ENCODE results near the gene AGAP3. TPM values are rescaled to one million over a fixed set of nuclear protein-coding genes. Genes with fewer than 3 reads are reported as not detected.

AGAP3 gene
- total RNA-seq, 1 experiment from 2014 or later: 126 TPM

- intact Hi-C loops (cut with micrococcal nuclease): no loop called here
- Histone ChIP-seq H3K27ac (ENCODE audit: low read depth, low read length) (no peak overlapping the region), H3K4me1 (ENCODE audit: control insufficient read depth in 1 of 2, insufficient read depth in 2 of 2, low read length in 2 of 2) (peaks cover 14 to 29% of the 10 kb centered on the region in 2 experiments), H3K27me3 (ENCODE audit: insufficient read depth, low read length) (no peaks in the 10 kb centered on the region), H3K79me2 (ENCODE audit: insufficient read depth, low read length) (peaks cover 40% of the 10 kb centered on the region), H3K9me2 (ENCODE audit: insufficient read depth) (no peaks in the 10 kb centered on the region), H3K9me3 (ENCODE audit: control insufficient read depth in 1 of 2, insufficient read depth in 1 of 2, low read depth in 1 of 2, low read length in 2 of 2) (no peaks in the 10 kb centered on the region), H4K20me1 (ENCODE audit: insufficient read depth) (no peaks in the 10 kb centered on the region), H3K36me3 (ENCODE audit: control insufficient read depth in 1 of 2, insufficient read depth in 2 of 2, low read length in 2 of 2) (peaks cover 4 to 24% of the 10 kb centered on the region in 2 experiments; a peak in 3 of 4 replicates), H3K4me2 (ENCODE audit: low read length) (no peak overlapping the region), H3K9ac (ENCODE audit: low read length) (no peak overlapping the region), H2AFZ (ENCODE audit: low read depth, low read length, poor library complexity, severe bottlenecking) (no peak overlapping the region), H3K4me3 (replicated peaks in 1 of 2; ENCODE audit: low read depth in 1 of 2, low read length in 2 of 2) (no peak overlapping the region)
- DNase-seq (ENCODE audit: low read depth, low spot score) (no peak), ATAC-seq (no peak)
- ChIA-PET CTCF (interaction anchor here (1.3 kb wide), 1 partner anchor 90 kb away, joined by 3 read pairs; the partner anchor contains the start of gene ABCB8), RAD21 (ENCODE audit: low non-redundant PET in 1 of 2, low total read pairs in 2 of 2, uncharacterized antibody in 2 of 2, unreplicated experiment in 2 of 2) (no interaction called here), POLR2A (interaction anchor here (0.5 kb wide), 1 partner anchor 22 kb away, joined by 4 read pairs; no protein-coding TSS in a partner anchor)
- BruUV-seq (replicated peaks): no TSS peak
- no peak for TF ChIP-seq CBX3 (IDR thresholded peaks at IDR 0.05; ENCODE audit: low read depth)
- no peak for TF ChIP-seq CEBPB (IDR thresholded peaks at IDR 0.05; ENCODE audit: low read depth)
- no peak for TF ChIP-seq FOSL1 (IDR thresholded peaks at IDR 0.05; ENCODE audit: low read depth)
- TF ChIP-seq YY1 (IDR thresholded peaks at IDR 0.05; ENCODE audit: extremely low read depth, insufficient replicate concordance, low read depth, low read length): no peak
- no peak for TF ChIP-seq RAD21 (IDR thresholded peaks at IDR 0.05; ENCODE audit: low read depth)
- no peak for TF ChIP-seq JUND (IDR thresholded peaks at IDR 0.05)
- no peak for TF ChIP-seq TCF7L2 (IDR thresholded peaks at IDR 0.05; ENCODE audit: borderline replicate concordance, extremely low read depth, insufficient read depth, insufficient read length)
- TF ChIP-seq ATF3 (IDR thresholded peaks at IDR 0.05): no peak
- no peak for TF ChIP-seq POLR2AphosphoS5 (IDR thresholded peaks at IDR 0.05; ENCODE audit: low read depth, low read length)
- TF ChIP-seq, protein P1, sequence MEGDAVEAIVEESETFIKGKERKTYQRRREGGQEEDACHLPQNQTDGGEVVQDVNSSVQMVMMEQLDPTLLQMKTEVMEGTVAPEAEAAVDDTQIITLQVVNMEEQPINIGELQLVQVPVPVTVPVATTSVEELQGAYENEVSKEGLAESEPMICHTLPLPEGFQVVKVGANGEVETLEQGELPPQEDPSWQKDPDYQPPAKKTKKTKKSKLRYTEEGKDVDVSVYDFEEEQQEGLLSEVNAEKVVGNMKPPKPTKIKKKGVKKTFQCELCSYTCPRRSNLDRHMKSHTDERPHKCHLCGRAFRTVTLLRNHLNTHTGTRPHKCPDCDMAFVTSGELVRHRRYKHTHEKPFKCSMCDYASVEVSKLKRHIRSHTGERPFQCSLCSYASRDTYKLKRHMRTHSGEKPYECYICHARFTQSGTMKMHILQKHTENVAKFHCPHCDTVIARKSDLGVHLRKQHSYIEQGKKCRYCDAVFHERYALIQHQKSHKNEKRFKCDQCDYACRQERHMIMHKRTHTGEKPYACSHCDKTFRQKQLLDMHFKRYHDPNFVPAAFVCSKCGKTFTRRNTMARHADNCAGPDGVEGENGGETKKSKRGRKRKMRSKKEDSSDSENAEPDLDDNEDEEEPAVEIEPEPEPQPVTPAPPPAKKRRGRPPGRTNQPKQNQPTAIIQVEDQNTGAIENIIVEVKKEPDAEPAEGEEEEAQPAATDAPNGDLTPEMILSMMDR (IDR thresholded peaks at IDR 0.05 in 2 of 3, conservative IDR thresholded peaks at IDR 0.05 in 1 of 3; ENCODE audit: borderline replicate concordance in 1 of 3, insufficient read depth in 1 of 3, low read depth in 2 of 3, low read length in 2 of 3): no peak
- TF ChIP-seq EZH2 (IDR thresholded peaks at IDR 0.05): no peak
- no peak for TF ChIP-seq SP1 (IDR thresholded peaks at IDR 0.05; ENCODE audit: low read depth)
- no peak for TF ChIP-seq EZH2phosphoT487 (IDR thresholded peaks at IDR 0.05; ENCODE audit: borderline replicate concordance)
- TF ChIP-seq ZFX (IDR thresholded peaks at IDR 0.05): no peak
- no peak for TF ChIP-seq ZNF274 (IDR thresholded peaks at IDR 0.05; ENCODE audit: low read depth, low read length)
Measured at GRCh38 chr7:151118108-151119054, 32.1 kb downstream of the AGAP3 start.
